Measurements from ENCODE around the gene SUSD6. TPM values are rescaled to one million over a fixed set of nuclear protein-coding genes. Genes with fewer than 3 reads are reported as not detected.
A peak's percentile ranks its signal among the peaks of the same experiment; 100 is the strongest.

SUSD6 gene
- polyA plus RNA-seq, 4 donors = 14.3 to 46.2 (median 16.7) TPM

GRCh38 chr14:69750495-69750894 lies 139.1 kb downstream of the SUSD6 start:
- peak overlapping the region in 2 of 3 donors; percentile 30 to 81 for H3K27ac ChIP-seq (ENCODE audit: low read depth in 1 of 3, low read length in 2 of 3)
- FAIRE-seq (no peak), DNase-seq (no peak)
- H3K4me3 ChIP-seq (ENCODE audit: low read depth in 1 of 3, low read length in 3 of 3) = no peak overlapping the region
- H3K4me1 ChIP-seq (ENCODE audit: control insufficient read depth in 3 of 3, insufficient read depth in 2 of 3, low read depth in 1 of 3, low read length in 2 of 3) = peaks cover 0 to 35% (median 3%) of the 10 kb centered on the region in 3 donors
- H3K27me3 ChIP-seq (ENCODE audit: control insufficient read depth in 3 of 3, insufficient read depth in 3 of 3, low read length in 3 of 3) = no peaks in the 10 kb centered on the region
- H3K36me3 ChIP-seq (ENCODE audit: control insufficient read depth in 3 of 3, insufficient read depth in 2 of 3, low read depth in 1 of 3, low read length in 3 of 3) = no peaks in the 10 kb centered on the region
- peaks cover 0 to 5% of the 10 kb centered on the region in 2 donors for H3K9me3 ChIP-seq (ENCODE audit: control insufficient read depth in 2 of 2, insufficient read depth in 1 of 2, low read depth in 1 of 2, low read length in 1 of 2)
- WGBS, 3 donors = 56 to 90% (median 74%) methylated on average over 2 of the region's 2 CpGs

- Histone ChIP-seq H3K36me3 (ENCODE audit: control insufficient read depth in 3 of 3, insufficient read depth in 2 of 3, low read depth in 1 of 3, low read length in 3 of 3) (no peaks in the 10 kb centered on the region), H3K4me3 (ENCODE audit: low read depth in 1 of 3, low read length in 3 of 3) (no peak overlapping the region), H3K27ac (ENCODE audit: low read depth in 1 of 3, low read length in 2 of 3) (no peak overlapping the region), H3K27me3 (ENCODE audit: control insufficient read depth in 3 of 3, insufficient read depth in 3 of 3, low read length in 3 of 3) (no peaks in the 10 kb centered on the region), H3K4me1 (ENCODE audit: control insufficient read depth in 3 of 3, insufficient read depth in 2 of 3, low read depth in 1 of 3, low read length in 2 of 3) (peaks cover 0 to 38% (median 6%) of the 10 kb centered on the region in 3 donors), H3K9me3 (ENCODE audit: control insufficient read depth in 2 of 2, insufficient read depth in 1 of 2, low read depth in 1 of 2, low read length in 1 of 2) (peaks cover 0 to 5% of the 10 kb centered on the region in 2 donors)
- DNase-seq (no peak), FAIRE-seq (no peak)
- 54 to 76% (median 69%) methylated on average over 1 of the region's 1 CpG for WGBS, 3 donors
These were observed 141.4 kb downstream of the SUSD6 start for GRCh38 chr14:69752773-69753172.

GRCh38 chr14:69753860-69754259 lies 142.5 kb downstream of the SUSD6 start:
- FAIRE-seq (no peak), DNase-seq (no peak)
- H3K9me3 ChIP-seq (ENCODE audit: control insufficient read depth in 2 of 2, insufficient read depth in 1 of 2, low read depth in 1 of 2, low read length in 1 of 2) = peaks cover 0 to 5% of the 10 kb centered on the region in 2 donors
- WGBS, 3 donors = 90 to 95% (median 92%) methylated on average over 1 of the region's 1 CpG
- H3K27ac ChIP-seq (ENCODE audit: low read depth in 1 of 3, low read length in 2 of 3) = peak overlapping the region in 1 of 3 donors; percentile 97
- H3K36me3 ChIP-seq (ENCODE audit: control insufficient read depth in 3 of 3, insufficient read depth in 2 of 3, low read depth in 1 of 3, low read length in 3 of 3) = no peaks in the 10 kb centered on the region
- H3K27me3 ChIP-seq (ENCODE audit: control insufficient read depth in 3 of 3, insufficient read depth in 3 of 3, low read length in 3 of 3) = no peaks in the 10 kb centered on the region
- no peak overlapping the region for H3K4me3 ChIP-seq (ENCODE audit: low read depth in 1 of 3, low read length in 3 of 3)
- peaks cover 0 to 36% (median 6%) of the 10 kb centered on the region in 3 donors for H3K4me1 ChIP-seq (ENCODE audit: control insufficient read depth in 3 of 3, insufficient read depth in 2 of 3, low read depth in 1 of 3, low read length in 2 of 3)

GRCh38 chr14:69754487-69754886 lies 143.1 kb downstream of the SUSD6 start:
- no peak for DNase-seq
- H3K27me3 ChIP-seq (ENCODE audit: control insufficient read depth in 3 of 3, insufficient read depth in 3 of 3, low read length in 3 of 3) = no peaks in the 10 kb centered on the region
- FAIRE-seq = no peak
- no peak overlapping the region for H3K4me3 ChIP-seq (ENCODE audit: low read depth in 1 of 3, low read length in 3 of 3)
- H3K4me1 ChIP-seq (ENCODE audit: control insufficient read depth in 3 of 3, insufficient read depth in 2 of 3, low read depth in 1 of 3, low read length in 2 of 3) = peaks cover 0 to 35% (median 6%) of the 10 kb centered on the region in 3 donors
- peaks cover 0 to 5% of the 10 kb centered on the region in 2 donors for H3K9me3 ChIP-seq (ENCODE audit: control insufficient read depth in 2 of 2, insufficient read depth in 1 of 2, low read depth in 1 of 2, low read length in 1 of 2)
- no peaks in the 10 kb centered on the region for H3K36me3 ChIP-seq (ENCODE audit: control insufficient read depth in 3 of 3, insufficient read depth in 2 of 3, low read depth in 1 of 3, low read length in 3 of 3)
- 70 to 82% (median 78%) methylated on average over 2 of the region's 2 CpGs for WGBS, 3 donors
- peak overlapping the region in 2 of 3 donors; percentile 92 to 97 for H3K27ac ChIP-seq (ENCODE audit: low read depth in 1 of 3, low read length in 2 of 3)

GRCh38 chr14:69755296-69755695 lies 143.9 kb downstream of the SUSD6 start:
- Histone ChIP-seq H3K27me3 (ENCODE audit: control insufficient read depth in 3 of 3, insufficient read depth in 3 of 3, low read length in 3 of 3) (no peaks in the 10 kb centered on the region), H3K9me3 (ENCODE audit: control insufficient read depth in 2 of 2, insufficient read depth in 1 of 2, low read depth in 1 of 2, low read length in 1 of 2) (peaks cover 0 to 5% of the 10 kb centered on the region in 2 donors), H3K36me3 (ENCODE audit: control insufficient read depth in 3 of 3, insufficient read depth in 2 of 3, low read depth in 1 of 3, low read length in 3 of 3) (no peaks in the 10 kb centered on the region), H3K27ac (ENCODE audit: low read depth in 1 of 3, low read length in 2 of 3) (peak overlapping the region; percentile 70 to 97 (median 92)), H3K4me1 (ENCODE audit: control insufficient read depth in 3 of 3, insufficient read depth in 2 of 3, low read depth in 1 of 3, low read length in 2 of 3) (peaks cover 0 to 29% (median 6%) of the 10 kb centered on the region in 3 donors), H3K4me3 (ENCODE audit: low read depth in 1 of 3, low read length in 3 of 3) (no peak overlapping the region)
- FAIRE-seq (no peak), DNase-seq (peak; percentile 80 to 84)

- H3K36me3 ChIP-seq (ENCODE audit: control insufficient read depth in 3 of 3, insufficient read depth in 2 of 3, low read depth in 1 of 3, low read length in 3 of 3) = no peaks in the 10 kb centered on the region
- peaks cover 0 to 24% (median 2%) of the 10 kb centered on the region in 3 donors for H3K4me1 ChIP-seq (ENCODE audit: control insufficient read depth in 3 of 3, insufficient read depth in 2 of 3, low read depth in 1 of 3, low read length in 2 of 3)
- peaks cover 0 to 5% of the 10 kb centered on the region in 2 donors for H3K9me3 ChIP-seq (ENCODE audit: control insufficient read depth in 2 of 2, insufficient read depth in 1 of 2, low read depth in 1 of 2, low read length in 1 of 2)
- peak; percentile 91 to 92 for DNase-seq
- H3K4me3 ChIP-seq (ENCODE audit: low read depth in 1 of 3, low read length in 3 of 3) = no peak overlapping the region
- FAIRE-seq = no peak
- no peaks in the 10 kb centered on the region for H3K27me3 ChIP-seq (ENCODE audit: control insufficient read depth in 3 of 3, insufficient read depth in 3 of 3, low read length in 3 of 3)
- H3K27ac ChIP-seq (ENCODE audit: low read depth in 1 of 3, low read length in 2 of 3) = peak overlapping the region; percentile 70 to 97 (median 92)
- 10 to 48% (median 40%) methylated on average over 2 of the region's 2 CpGs for WGBS, 3 donors
These were observed 144.4 kb downstream of the SUSD6 start for GRCh38 chr14:69755784-69756183.

GRCh38 chr14:69756298-69756697 lies 144.9 kb downstream of the SUSD6 start:
- WGBS, 3 donors = 49 to 70% (median 60%) methylated on average over 3 of the region's 3 CpGs
- Histone ChIP-seq H3K4me3 (ENCODE audit: low read depth in 1 of 3, low read length in 3 of 3) (no peak overlapping the region), H3K9me3 (ENCODE audit: control insufficient read depth in 2 of 2, insufficient read depth in 1 of 2, low read depth in 1 of 2, low read length in 1 of 2) (peaks cover 0 to 5% of the 10 kb centered on the region in 2 donors), H3K4me1 (ENCODE audit: control insufficient read depth in 3 of 3, insufficient read depth in 2 of 3, low read depth in 1 of 3, low read length in 2 of 3) (peaks cover 0 to 24% (median 2%) of the 10 kb centered on the region in 3 donors), H3K27ac (ENCODE audit: low read depth in 1 of 3, low read length in 2 of 3) (peak overlapping the region; percentile 70 to 97 (median 92)), H3K27me3 (ENCODE audit: control insufficient read depth in 3 of 3, insufficient read depth in 3 of 3, low read length in 3 of 3) (no peaks in the 10 kb centered on the region), H3K36me3 (ENCODE audit: control insufficient read depth in 3 of 3, insufficient read depth in 2 of 3, low read depth in 1 of 3, low read length in 3 of 3) (no peaks in the 10 kb centered on the region)
- DNase-seq (no peak), FAIRE-seq (no peak)

- Histone ChIP-seq H3K27ac (ENCODE audit: low read depth in 1 of 3, low read length in 2 of 3) (no peak overlapping the region), H3K4me3 (ENCODE audit: low read depth in 1 of 3, low read length in 3 of 3) (no peak overlapping the region), H3K9me3 (ENCODE audit: control insufficient read depth in 2 of 2, insufficient read depth in 1 of 2, low read depth in 1 of 2, low read length in 1 of 2) (no peaks in the 10 kb centered on the region), H3K4me1 (ENCODE audit: control insufficient read depth in 3 of 3, insufficient read depth in 2 of 3, low read depth in 1 of 3, low read length in 2 of 3) (peaks cover 0 to 7% (median 2%) of the 10 kb centered on the region in 3 donors), H3K27me3 (ENCODE audit: control insufficient read depth in 3 of 3, insufficient read depth in 3 of 3, low read length in 3 of 3) (no peaks in the 10 kb centered on the region), H3K36me3 (ENCODE audit: control insufficient read depth in 3 of 3, insufficient read depth in 2 of 3, low read depth in 1 of 3, low read length in 3 of 3) (no peaks in the 10 kb centered on the region)
- no peak for FAIRE-seq
- WGBS, 3 donors = 59 to 75% (median 70%) methylated on average over 1 of the region's 1 CpG
- DNase-seq = no peak
These were observed 149.4 kb downstream of the SUSD6 start for GRCh38 chr14:69760810-69761209.
